Caco-2 (cell line): Measurements from ENCODE around the gene TFPT. TPM values are rescaled to one million over a fixed set of nuclear protein-coding genes. Genes with fewer than 3 reads are reported as not detected.

Source experiments
- BruUV-seq: library from RNA; stranded (reverse); fragments of 400-500 nt; replicated peaks from 2 replicates; lab custom pipeline; 2021; lab: Mats Ljungman, UMichigan
- CTCF ChIA-PET: fragments of 300-600 bp; sonication (Branson Sonifier 250); formaldehyde crosslinking; loops from one replicate; lab custom pipeline; 2022; ENCODE audit warnings: antibody characterized with exemption; lab: Charles Lee
- POLR2A ChIA-PET: fragments of 300-600 bp; sonication (Branson Sonifier 250); formaldehyde crosslinking; loops from one replicate; lab custom pipeline; 2022; ENCODE audit warnings: antibody characterized with exemption; lab: Charles Lee
- DNase-seq, 2 experiments: peaks; one replicate each; pipeline versions ENCODE4 v3.0.0 to v3.0.0-alpha.2; 2020 to 2022
- H3K27me3 ChIP-seq: replicated peaks from 2 replicates; pipeline ENCODE4 v1.6.0; 2011; ENCODE audit warnings: low read length; ENCODE audit not compliant: control insufficient read depth, insufficient read depth
- H3K36me3 ChIP-seq: 2 replicates; pipeline ENCODE4 v1.5.1; 2011; ENCODE audit warnings: low read length; ENCODE audit not compliant: control insufficient read depth, insufficient read depth
- H3K4me1 ChIP-seq: fragments of 250-450 bp; sonication (Bioruptor Pico); 2 replicates; pipeline ENCODE4 v1.5.1; 2020; ENCODE audit warnings: mild to moderate bottlenecking
- H3K4me3 ChIP-seq: 2 replicates; pipeline ENCODE4 v1.5.1; 2011; ENCODE audit warnings: low read depth, mild to moderate bottlenecking, control low read depth, low read length
- H3K9me3 ChIP-seq: fragments of 250-450 bp; sonication (Bioruptor Pico); 2 replicates; pipeline ENCODE4 v1.5.1; 2020; ENCODE audit warnings: mild to moderate bottlenecking, moderate library complexity
- H3K27ac Mint-ChIP-seq: one replicate; pipeline ENCODE4 v1.8.0; 2022; ENCODE audit warnings: mixed read lengths; ENCODE audit not compliant: unreplicated experiment
- H3K27me3 Mint-ChIP-seq: one replicate; pipeline ENCODE4 v1.8.0; 2022; ENCODE audit warnings: mixed read lengths; ENCODE audit not compliant: insufficient read depth, unreplicated experiment
- H3K36me3 Mint-ChIP-seq: one replicate; pipeline ENCODE4 v1.8.0; 2022; ENCODE audit warnings: mild to moderate bottlenecking, mixed read lengths; ENCODE audit not compliant: insufficient read depth, unreplicated experiment
- H3K4me1 Mint-ChIP-seq: one replicate; pipeline ENCODE4 v1.8.0; 2022; ENCODE audit warnings: low read depth, mixed read lengths; ENCODE audit not compliant: unreplicated experiment
- H3K4me3 Mint-ChIP-seq: one replicate; pipeline ENCODE4 v1.8.0; 2022; ENCODE audit warnings: mild to moderate bottlenecking, moderate library complexity, mixed read lengths; ENCODE audit not compliant: unreplicated experiment
- H3K9me3 Mint-ChIP-seq: one replicate; pipeline ENCODE4 v1.8.0; 2022; ENCODE audit warnings: mixed read lengths; ENCODE audit not compliant: unreplicated experiment
- intact Hi-C: fragments of 100-400 bp; cut with micrococcal nuclease; formaldehyde crosslinking; loops from one replicate; pipeline ENCODE4 v1.10.0; 2022; ENCODE audit not compliant: unreplicated experiment
- total RNA-seq: library from RNA; stranded (reverse); gene quantifications from 2 replicates; pipeline ENCODE4 v1.2.3, GENCODE V29; 2022
- TF ChIP-seq, protein P1 (sequence below), 2 experiments: fragments of 200-600 bp in 1 of 2; IDR thresholded peaks; 1 replicate in 1 of 2; 2 replicates in 1 of 2; pipeline versions ENCODE4 v1.5.1 to v1.8.0; 2011 to 2022; ENCODE audit warnings: antibody characterized with exemption in 1 of 2, control low read depth in 1 of 2, inconsistent platforms in 1 of 2, low read depth in 1 of 2, low read length in 1 of 2, mild to moderate bottlenecking in 1 of 2, moderate library complexity in 1 of 2; ENCODE audit not compliant: insufficient read depth in 1 of 2, severe bottlenecking in 1 of 2, unreplicated experiment in 1 of 2

TFPT gene
- total RNA-seq, 1 experiment from 2014 or later = 23.0 TPM

DNA sequence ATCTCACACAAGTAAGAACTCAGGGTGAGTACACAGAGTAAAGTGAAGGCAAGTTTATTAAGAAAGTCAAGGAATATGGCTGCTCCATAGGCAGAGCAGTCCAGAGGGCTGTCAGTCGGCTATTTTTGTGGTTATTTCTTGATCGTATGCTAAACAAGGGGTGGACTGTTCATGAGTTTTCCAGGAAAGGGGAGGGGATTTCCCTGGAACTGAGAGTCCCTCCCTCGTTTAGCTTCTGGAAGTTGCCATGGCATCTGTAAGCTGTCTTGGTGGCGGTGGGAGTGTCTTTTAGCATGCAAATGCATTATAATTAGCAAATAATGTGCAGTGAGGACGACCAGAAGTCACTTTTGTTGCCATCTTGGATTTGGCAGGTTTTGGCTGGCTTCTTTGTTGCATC is 46.0 kb downstream of the TFPT start:
- CTCF ChIA-PET = interaction anchor here (0.5 kb wide), 1 partner anchor 74 kb away, joined by 3 read pairs; no protein-coding TSS in a partner anchor
- intact Hi-C loops = no loop called here

DNA sequence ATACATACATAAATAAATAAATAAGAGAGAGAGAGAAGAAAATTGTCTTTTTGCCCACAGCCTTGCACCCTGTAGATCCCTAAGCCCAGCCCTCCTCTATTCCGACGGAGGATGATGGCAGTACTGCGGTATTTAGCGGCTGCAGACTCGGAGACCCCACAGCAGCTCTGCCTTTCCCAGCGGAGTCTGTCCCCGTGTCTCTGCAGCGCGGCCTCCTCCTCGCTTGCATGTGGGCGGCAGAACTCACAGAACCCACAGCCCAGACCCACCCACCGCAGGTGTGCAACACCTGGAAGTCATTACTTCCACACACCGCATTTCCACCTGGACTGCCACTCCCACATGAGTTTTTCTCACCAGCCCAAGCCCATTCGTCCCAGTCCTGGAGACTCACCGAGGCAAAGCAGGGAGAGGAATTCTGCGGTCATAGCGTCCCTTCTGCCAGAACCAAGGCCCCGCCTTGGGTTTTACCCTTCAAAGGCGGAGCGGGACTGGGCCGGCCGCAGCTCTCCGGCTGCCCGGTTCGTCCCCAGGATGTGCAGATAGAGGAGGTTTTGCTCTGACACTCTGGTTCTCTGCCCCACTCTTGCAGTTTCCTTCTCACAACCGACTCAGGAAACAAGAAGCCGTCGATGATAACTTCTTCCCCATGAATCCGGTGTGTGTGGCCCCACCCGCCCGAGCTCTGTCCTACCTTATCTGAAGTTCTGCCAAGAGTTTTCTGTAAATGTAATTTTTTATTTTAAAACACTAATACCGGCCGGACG is 51.9 kb downstream of the TFPT start, which contains the start of gene VSTM1:
Gene VSTM1 (minus strand): TSS at position 548 of the 767 bp plus-strand sequence. CDS start 120 bp downstream, at position 428.
- Histone ChIP-seq H3K4me1 (no peaks in the 10 kb centered on the region), H3K36me3 (no peaks in the 10 kb centered on the region), H3K4me3 (no peak within 1 kb of the TSS), H3K27me3 (no peaks in the 10 kb centered on the region), H3K9me3 (no peaks in the 10 kb centered on the region)
- Mint-ChIP-seq H3K9me3 (peaks cover 11% of the 10 kb centered on the region), H3K4me3 (no peak within 1 kb of the TSS), H3K27me3 (peaks cover 6% of the 10 kb centered on the region), H3K4me1 (no peaks in the 10 kb centered on the region), H3K27ac (no peak within 1 kb of the TSS), H3K36me3 (no peaks in the 10 kb centered on the region)
- DNase-seq = no peak
- TF ChIP-seq, protein P1, sequence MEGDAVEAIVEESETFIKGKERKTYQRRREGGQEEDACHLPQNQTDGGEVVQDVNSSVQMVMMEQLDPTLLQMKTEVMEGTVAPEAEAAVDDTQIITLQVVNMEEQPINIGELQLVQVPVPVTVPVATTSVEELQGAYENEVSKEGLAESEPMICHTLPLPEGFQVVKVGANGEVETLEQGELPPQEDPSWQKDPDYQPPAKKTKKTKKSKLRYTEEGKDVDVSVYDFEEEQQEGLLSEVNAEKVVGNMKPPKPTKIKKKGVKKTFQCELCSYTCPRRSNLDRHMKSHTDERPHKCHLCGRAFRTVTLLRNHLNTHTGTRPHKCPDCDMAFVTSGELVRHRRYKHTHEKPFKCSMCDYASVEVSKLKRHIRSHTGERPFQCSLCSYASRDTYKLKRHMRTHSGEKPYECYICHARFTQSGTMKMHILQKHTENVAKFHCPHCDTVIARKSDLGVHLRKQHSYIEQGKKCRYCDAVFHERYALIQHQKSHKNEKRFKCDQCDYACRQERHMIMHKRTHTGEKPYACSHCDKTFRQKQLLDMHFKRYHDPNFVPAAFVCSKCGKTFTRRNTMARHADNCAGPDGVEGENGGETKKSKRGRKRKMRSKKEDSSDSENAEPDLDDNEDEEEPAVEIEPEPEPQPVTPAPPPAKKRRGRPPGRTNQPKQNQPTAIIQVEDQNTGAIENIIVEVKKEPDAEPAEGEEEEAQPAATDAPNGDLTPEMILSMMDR (IDR thresholded peaks at IDR 0.05; ENCODE audit: insufficient read depth in 1 of 2, low read depth in 1 of 2, low read length in 1 of 2, severe bottlenecking in 1 of 2, unreplicated experiment in 1 of 2) = no peak
- BruUV-seq = no TSS peak
- ChIA-PET CTCF (no interaction called here), POLR2A (no interaction called here)
- intact Hi-C loops = no loop called here

More for the DNA sequence above, 46.0 kb downstream of the TFPT start:
- Histone ChIP-seq H3K9me3 (no peaks in the 10 kb centered on the region), H3K4me3 (no peak overlapping the region), H3K36me3 (no peaks in the 10 kb centered on the region), H3K27me3 (no peaks in the 10 kb centered on the region), H3K4me1 (no peaks in the 10 kb centered on the region)
- TF ChIP-seq, protein P1 (IDR thresholded peaks at IDR 0.05; ENCODE audit: insufficient read depth in 1 of 2, low read depth in 1 of 2, low read length in 1 of 2, severe bottlenecking in 1 of 2, unreplicated experiment in 1 of 2) = no peak
- no peak for DNase-seq
- POLR2A ChIA-PET = no interaction called here
- Mint-ChIP-seq H3K27me3 (peaks cover 4% of the 10 kb centered on the region), H3K9me3 (peaks cover 11% of the 10 kb centered on the region), H3K27ac (no peak overlapping the region), H3K4me1 (no peaks in the 10 kb centered on the region), H3K4me3 (no peak overlapping the region), H3K36me3 (peaks cover 4% of the 10 kb centered on the region)
- BruUV-seq = no TSS peak

DNA sequence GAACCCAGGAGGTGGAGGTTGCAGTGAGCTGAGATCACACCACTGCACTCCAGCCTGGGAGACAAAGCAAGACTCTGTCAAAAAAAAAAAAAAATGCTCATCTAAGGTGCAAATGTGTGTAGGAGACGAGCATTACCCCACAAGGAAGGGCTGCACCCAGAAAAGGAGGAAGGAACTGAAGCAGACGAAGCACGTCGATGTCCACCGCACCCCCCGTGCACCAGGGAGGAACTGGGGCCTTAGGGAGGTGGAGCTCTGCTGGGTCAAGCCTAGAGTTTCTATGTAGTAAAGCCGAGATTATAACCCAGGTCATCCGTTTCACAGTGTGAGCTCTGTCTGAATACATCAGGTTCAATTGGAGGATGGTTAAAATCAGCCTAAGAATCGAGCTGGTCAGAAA is 52.8 kb downstream of the TFPT start:
- TF ChIP-seq, protein P1 (IDR thresholded peaks at IDR 0.05; ENCODE audit: insufficient read depth in 1 of 2, low read depth in 1 of 2, low read length in 1 of 2, severe bottlenecking in 1 of 2, unreplicated experiment in 1 of 2) = no peak
- H3K36me3 ChIP-seq = no peaks in the 10 kb centered on the region
- H3K9me3 Mint-ChIP-seq = peaks cover 11% of the 10 kb centered on the region
- H3K27me3 Mint-ChIP-seq = peaks cover 6% of the 10 kb centered on the region
- POLR2A ChIA-PET = no interaction called here
- no peaks in the 10 kb centered on the region for H3K4me1 ChIP-seq
- intact Hi-C loops = no loop called here
- H3K4me3 ChIP-seq = no peak overlapping the region
- CTCF ChIA-PET = no interaction called here
- H3K4me3 Mint-ChIP-seq = no peak overlapping the region
- H3K9me3 ChIP-seq = no peaks in the 10 kb centered on the region
- H3K27me3 ChIP-seq = no peaks in the 10 kb centered on the region
- H3K27ac Mint-ChIP-seq = no peak overlapping the region
- no peaks in the 10 kb centered on the region for H3K36me3 Mint-ChIP-seq
- no TSS peak for BruUV-seq
- no peaks in the 10 kb centered on the region for H3K4me1 Mint-ChIP-seq
- no peak for DNase-seq

Other genes with a start within 250 kb of the TFPT start
- gene MYADM, start 247.8 kb downstream of the TFPT start, total RNA-seq = 115 and 132 TPM in 2 replicates
- gene PRKCG, start 233.5 kb downstream of the TFPT start, total RNA-seq = 1.7 and 2.6 TPM in 2 replicates
- gene CACNG7, start 206.4 kb downstream of the TFPT start, total RNA-seq = not detected in 2 replicates
- gene CACNG8, start 152.7 kb downstream of the TFPT start, total RNA-seq = 0.91 and 1.1 TPM in 2 replicates
- 1.4 and 1.6 TPM in 2 replicates for gene CACNG6, start 124.0 kb downstream of the TFPT start, total RNA-seq
- gene VSTM1, start 51.8 kb downstream of the TFPT start, total RNA-seq = not detected in 2 replicates
- gene TARM1, start 34.3 kb downstream of the TFPT start, total RNA-seq = not detected in 2 replicates
- 0.23 TPM in 1 of 2 replicates, not detected in the other for gene OSCAR, start 14.9 kb downstream of the TFPT start, total RNA-seq
- gene NDUFA3, start 12.8 kb downstream of the TFPT start, total RNA-seq = 185 and 196 TPM in 2 replicates
- 95.0 and 99.0 TPM in 2 replicates for gene PRPF31, start 97 bp upstream of the TFPT start, total RNA-seq
- 77.7 and 82.1 TPM in 2 replicates for gene CNOT3, start 22.1 kb upstream of the TFPT start, total RNA-seq
- 6.6 and 6.9 TPM in 2 replicates for gene LENG1, start 44.1 kb upstream of the TFPT start, total RNA-seq
- gene TMC4, start 57.5 kb upstream of the TFPT start, total RNA-seq = 38.9 and 45.9 TPM in 2 replicates
- 137 and 149 TPM in 2 replicates for gene MBOAT7, start 73.9 kb upstream of the TFPT start, total RNA-seq
- 42.6 TPM in 2 replicates for gene TSEN34, start 75.7 kb upstream of the TFPT start, total RNA-seq
- gene RPS9, start 85.2 kb upstream of the TFPT start, total RNA-seq = 1,040 and 1,045 TPM in 2 replicates
- not detected in 2 replicates for gene LILRB3, start 107.3 kb upstream of the TFPT start, total RNA-seq
- gene LILRA6, start 127.1 kb upstream of the TFPT start, total RNA-seq = not detected in 2 replicates
- gene LILRB5, start 141.6 kb upstream of the TFPT start, total RNA-seq = not detected in 2 replicates
- gene LILRB2, start 165.5 kb upstream of the TFPT start, total RNA-seq = not detected in 2 replicates
- gene LILRA5, start 197.5 kb upstream of the TFPT start, total RNA-seq = not detected in 2 replicates
- gene LILRA4, start 223.5 kb upstream of the TFPT start, total RNA-seq = not detected in 2 replicates
- not detected in 2 replicates for gene LAIR1, start 249.3 kb upstream of the TFPT start, total RNA-seq